ENCODE results near the gene PHF21A.

The PHF21A gene

DNA sequence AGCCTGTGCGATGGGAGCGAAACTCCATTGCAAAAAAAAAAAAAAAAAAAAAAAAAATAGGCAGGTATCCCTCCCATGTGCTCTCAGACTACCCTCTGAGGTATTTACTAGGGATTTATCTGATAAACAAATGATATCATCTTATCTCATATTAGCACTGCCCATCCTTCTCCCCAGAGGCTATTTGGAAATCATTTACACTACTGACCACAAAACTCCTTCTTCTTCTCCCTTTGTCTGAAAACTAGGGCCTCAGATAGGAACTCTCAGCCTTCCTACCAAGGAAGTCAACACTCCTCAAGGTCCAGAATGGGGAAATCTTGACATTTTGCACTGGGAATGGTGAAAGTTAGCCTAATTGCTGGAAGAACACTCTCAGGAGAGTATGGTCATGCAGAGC, 152.4 kb downstream of the PHF21A start:
- Histone ChIP-seq H3K36me3 (ENCODE audit: low read depth) (peaks cover 13% of the 10 kb centered on the region), H3K4me1 (ENCODE audit: insufficient read depth, poor library complexity, severe bottlenecking) (no peaks in the 10 kb centered on the region), H3K4me3 (ENCODE audit: severe bottlenecking) (no peak overlapping the region), H3K27me3 (ENCODE audit: insufficient read depth, poor library complexity, severe bottlenecking) (no peaks in the 10 kb centered on the region), H3K9me3 (ENCODE audit: severe bottlenecking) (no peaks in the 10 kb centered on the region), H3K27ac (ENCODE audit: poor library complexity, severe bottlenecking) (no peak overlapping the region)
- ATAC-seq (ENCODE audit: low read depth) (no peak), DNase-seq (ENCODE audit: low spot score) (no peak)
- TF ChIP-seq, protein P1, sequence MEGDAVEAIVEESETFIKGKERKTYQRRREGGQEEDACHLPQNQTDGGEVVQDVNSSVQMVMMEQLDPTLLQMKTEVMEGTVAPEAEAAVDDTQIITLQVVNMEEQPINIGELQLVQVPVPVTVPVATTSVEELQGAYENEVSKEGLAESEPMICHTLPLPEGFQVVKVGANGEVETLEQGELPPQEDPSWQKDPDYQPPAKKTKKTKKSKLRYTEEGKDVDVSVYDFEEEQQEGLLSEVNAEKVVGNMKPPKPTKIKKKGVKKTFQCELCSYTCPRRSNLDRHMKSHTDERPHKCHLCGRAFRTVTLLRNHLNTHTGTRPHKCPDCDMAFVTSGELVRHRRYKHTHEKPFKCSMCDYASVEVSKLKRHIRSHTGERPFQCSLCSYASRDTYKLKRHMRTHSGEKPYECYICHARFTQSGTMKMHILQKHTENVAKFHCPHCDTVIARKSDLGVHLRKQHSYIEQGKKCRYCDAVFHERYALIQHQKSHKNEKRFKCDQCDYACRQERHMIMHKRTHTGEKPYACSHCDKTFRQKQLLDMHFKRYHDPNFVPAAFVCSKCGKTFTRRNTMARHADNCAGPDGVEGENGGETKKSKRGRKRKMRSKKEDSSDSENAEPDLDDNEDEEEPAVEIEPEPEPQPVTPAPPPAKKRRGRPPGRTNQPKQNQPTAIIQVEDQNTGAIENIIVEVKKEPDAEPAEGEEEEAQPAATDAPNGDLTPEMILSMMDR (IDR thresholded peaks at IDR 0.05; ENCODE audit: poor library complexity, severe bottlenecking) = no peak

DNA sequence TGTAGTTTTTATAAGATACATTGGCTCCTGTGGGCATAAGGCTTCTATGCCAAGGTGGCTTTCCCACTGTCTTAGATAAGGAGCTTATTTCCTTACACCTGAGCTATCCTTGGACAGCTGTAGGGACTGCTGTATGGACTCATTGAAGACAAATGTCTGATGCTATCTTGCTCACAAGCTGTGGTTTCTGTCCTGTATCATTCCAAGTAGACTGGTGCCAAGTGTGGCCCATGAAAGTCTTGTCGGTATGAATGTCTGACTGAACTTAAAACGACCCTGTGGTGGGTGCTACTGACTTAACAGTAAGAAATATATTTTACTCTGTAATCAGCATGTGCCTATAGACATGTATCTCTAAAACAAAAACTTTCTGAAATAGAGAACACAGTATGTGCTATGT, 153.7 kb downstream of the PHF21A start:
- no peaks in the 10 kb centered on the region for H3K4me1 ChIP-seq (ENCODE audit: insufficient read depth, poor library complexity, severe bottlenecking)
- H3K36me3 ChIP-seq (ENCODE audit: low read depth) = peaks cover 13% of the 10 kb centered on the region
- H3K27ac ChIP-seq (ENCODE audit: poor library complexity, severe bottlenecking) = no peak overlapping the region
- TF ChIP-seq, protein P1 (IDR thresholded peaks at IDR 0.05; ENCODE audit: poor library complexity, severe bottlenecking) = no peak
- ATAC-seq (ENCODE audit: low read depth) = no peak
- H3K9me3 ChIP-seq (ENCODE audit: severe bottlenecking) = no peaks in the 10 kb centered on the region
- DNase-seq (ENCODE audit: low spot score) = no peak
- no peak overlapping the region for H3K4me3 ChIP-seq (ENCODE audit: severe bottlenecking)
- no peaks in the 10 kb centered on the region for H3K27me3 ChIP-seq (ENCODE audit: insufficient read depth, poor library complexity, severe bottlenecking)

DNA sequence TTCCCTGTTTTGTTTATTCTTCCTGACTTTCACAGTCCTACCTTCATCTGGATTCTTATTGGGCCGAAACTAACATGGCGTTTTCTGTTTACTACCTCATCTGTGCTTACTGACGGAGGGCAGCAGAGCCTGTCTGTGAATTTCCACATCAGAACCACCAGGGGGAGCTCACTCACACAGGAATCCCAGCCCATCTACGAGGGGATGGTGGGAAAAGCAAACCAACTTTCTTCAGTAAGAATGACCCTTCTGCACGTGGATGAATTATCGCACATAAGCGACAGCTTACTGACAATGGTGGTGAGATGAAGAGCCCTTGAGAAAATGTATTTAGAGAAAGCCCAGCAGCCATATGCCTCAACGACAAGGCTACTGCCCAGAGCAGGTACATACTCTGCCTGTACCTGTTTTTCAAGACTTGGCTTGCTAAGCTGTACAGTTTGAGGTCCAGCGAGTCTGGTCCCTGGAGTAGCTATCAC, 156.3 kb downstream of the PHF21A start:
- Histone ChIP-seq H3K27me3 (ENCODE audit: insufficient read depth, poor library complexity, severe bottlenecking) (no peaks in the 10 kb centered on the region), H3K36me3 (ENCODE audit: low read depth) (peaks cover 10% of the 10 kb centered on the region), H3K9me3 (ENCODE audit: severe bottlenecking) (no peaks in the 10 kb centered on the region), H3K27ac (ENCODE audit: poor library complexity, severe bottlenecking) (no peak overlapping the region), H3K4me1 (ENCODE audit: insufficient read depth, poor library complexity, severe bottlenecking) (no peaks in the 10 kb centered on the region), H3K4me3 (ENCODE audit: severe bottlenecking) (no peak overlapping the region)
- ATAC-seq (ENCODE audit: low read depth) = peak; percentile 91
- TF ChIP-seq, protein P1 (IDR thresholded peaks at IDR 0.05; ENCODE audit: poor library complexity, severe bottlenecking) = peak; percentile 96
- DNase-seq (ENCODE audit: low spot score) = no peak

DNA sequence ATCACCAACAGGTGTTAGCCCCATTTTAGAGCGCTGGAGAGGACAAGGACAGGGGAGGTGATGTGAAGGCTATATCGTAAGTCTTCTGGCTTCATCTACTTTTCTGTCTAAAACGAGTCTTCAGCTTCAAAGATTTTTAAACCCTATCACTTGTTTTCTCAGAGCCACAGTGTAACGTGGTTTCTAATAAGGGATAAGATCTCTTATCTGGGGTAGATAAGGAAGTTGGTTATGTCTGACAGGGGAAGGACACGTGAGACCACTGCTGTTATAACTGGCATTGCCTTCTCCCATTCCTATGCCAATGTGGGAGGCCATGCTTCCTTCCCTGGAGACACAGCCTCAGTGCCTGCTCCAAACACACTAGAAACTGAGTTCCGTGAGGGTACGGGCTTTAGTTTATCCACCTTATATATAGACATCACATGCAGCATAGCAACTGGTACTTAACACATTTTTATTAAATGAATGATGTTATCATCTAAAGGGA, 159.5 kb downstream of the PHF21A start:
- Histone ChIP-seq H3K27ac (ENCODE audit: poor library complexity, severe bottlenecking) (no peak overlapping the region), H3K27me3 (ENCODE audit: insufficient read depth, poor library complexity, severe bottlenecking) (no peaks in the 10 kb centered on the region), H3K36me3 (ENCODE audit: low read depth) (peaks cover 7% of the 10 kb centered on the region)

More for the DNA sequence above, 159.5 kb downstream of the PHF21A start:
- Histone ChIP-seq H3K4me1 (ENCODE audit: insufficient read depth, poor library complexity, severe bottlenecking) (no peaks in the 10 kb centered on the region), H3K4me3 (ENCODE audit: severe bottlenecking) (no peak overlapping the region), H3K9me3 (ENCODE audit: severe bottlenecking) (no peaks in the 10 kb centered on the region)
- TF ChIP-seq, protein P1 (IDR thresholded peaks at IDR 0.05; ENCODE audit: poor library complexity, severe bottlenecking) = no peak
- DNase-seq (ENCODE audit: low spot score) = no peak
- no peak for ATAC-seq (ENCODE audit: low read depth)

Measured in RWPE2 (cell line).